Measurements from ENCODE around the gene MIPEP. TPM values are rescaled to one million over a fixed set of nuclear protein-coding genes. Genes with fewer than 3 reads are reported as not detected.

MIPEP gene
- total RNA-seq, 2 donors from 2014 or later: 7.5 to 9.2 TPM

DNA sequence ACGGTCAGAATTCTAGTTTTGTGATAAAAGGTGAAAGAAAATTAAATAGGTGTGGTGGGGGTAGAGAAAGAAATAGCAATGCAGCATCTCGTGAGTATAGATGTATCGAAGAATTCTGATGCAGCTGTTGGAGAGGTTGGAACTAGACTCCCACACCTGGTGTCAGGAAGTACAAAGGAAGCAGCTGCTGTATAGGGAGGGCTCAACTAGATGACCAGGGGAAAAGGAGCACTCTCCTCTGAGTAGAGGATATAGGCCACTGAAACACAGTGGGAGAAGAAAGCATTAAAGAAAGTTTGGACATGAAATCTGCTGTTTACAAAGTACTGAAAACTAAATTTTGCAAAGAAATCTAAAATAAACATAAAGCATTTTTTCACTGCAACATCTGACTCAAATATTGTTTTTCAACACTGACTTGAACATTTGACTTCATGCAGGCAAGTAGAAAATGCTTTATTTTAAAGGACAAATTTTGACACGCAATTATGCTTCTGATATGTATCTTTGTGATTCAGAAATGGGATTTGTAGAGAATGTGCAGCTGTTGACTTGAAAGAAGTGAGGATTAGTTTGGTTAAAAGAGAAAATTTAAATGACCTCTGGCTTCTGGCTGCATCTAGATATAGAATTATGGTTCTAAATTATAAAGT lies 82.2 kb downstream of the MIPEP start:
- Mint-ChIP-seq H3K27ac (peak overlapping the region; percentile 37), H3K36me3 (ENCODE audit: low read depth) (peaks cover 6% of the 10 kb centered on the region), H3K4me1 (peaks cover 7% of the 10 kb centered on the region), H3K4me3 (no peak overlapping the region), H3K27me3 (no peaks in the 10 kb centered on the region)
- H3K9me3 ChIP-seq (ENCODE audit: control insufficient read depth, low read length, poor library complexity, severe bottlenecking): no peaks in the 10 kb centered on the region
- DNase-seq (no peak), ATAC-seq (no peak)

DNA sequence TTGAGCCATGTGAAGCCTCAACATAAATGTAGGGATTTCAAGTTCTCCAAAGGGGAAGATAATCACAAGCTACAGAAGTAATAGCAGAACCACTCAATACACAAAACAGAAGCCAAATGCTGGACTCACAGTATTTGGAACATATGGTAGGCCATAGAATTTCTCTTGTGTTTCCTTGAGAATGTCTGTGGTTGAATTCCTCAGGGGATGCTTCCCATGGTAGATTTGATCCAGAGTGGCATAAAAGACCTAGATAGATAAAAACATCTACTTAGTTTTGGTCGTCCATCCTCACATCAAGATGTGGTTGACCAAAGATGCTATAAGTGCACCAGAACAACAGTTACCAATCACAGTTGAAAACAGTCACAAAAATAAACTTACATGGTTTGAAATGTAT lies 83.4 kb downstream of the MIPEP start:
- Mint-ChIP-seq H3K27ac (no peak overlapping the region), H3K4me3 (no peak overlapping the region), H3K4me1 (peaks cover 11% of the 10 kb centered on the region), H3K27me3 (no peaks in the 10 kb centered on the region), H3K36me3 (ENCODE audit: low read depth) (peaks cover 6% of the 10 kb centered on the region)
- DNase-seq (no peak), ATAC-seq (no peak)
- no peaks in the 10 kb centered on the region for H3K9me3 ChIP-seq (ENCODE audit: control insufficient read depth, low read length, poor library complexity, severe bottlenecking)

DNA sequence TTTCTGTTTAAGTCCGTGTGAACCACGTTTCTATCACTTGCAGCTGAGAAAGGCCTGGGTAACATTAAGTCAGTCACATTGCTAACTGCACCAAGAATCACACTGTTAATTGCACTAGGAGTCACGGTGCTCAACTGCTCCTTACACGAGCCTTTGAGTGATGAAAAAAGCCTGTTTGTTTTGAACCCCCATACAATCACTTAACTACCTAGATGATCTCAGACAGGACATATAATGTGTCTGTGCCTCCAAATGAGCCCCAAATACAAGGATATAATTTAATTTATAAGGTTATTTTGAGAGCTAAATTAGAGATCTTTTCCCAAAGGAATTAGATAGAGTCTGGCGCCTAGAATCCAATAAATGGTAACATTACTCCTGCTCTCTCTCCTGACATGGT lies 84.1 kb downstream of the MIPEP start:
- H3K36me3 Mint-ChIP-seq (ENCODE audit: low read depth): peaks cover 6% of the 10 kb centered on the region
- no peaks in the 10 kb centered on the region for H3K27me3 Mint-ChIP-seq
- H3K4me1 Mint-ChIP-seq: peaks cover 17% of the 10 kb centered on the region
- no peak overlapping the region for H3K4me3 Mint-ChIP-seq
- no peak for DNase-seq
- ATAC-seq: no peak
- no peak overlapping the region for H3K27ac Mint-ChIP-seq
- no peaks in the 10 kb centered on the region for H3K9me3 ChIP-seq (ENCODE audit: control insufficient read depth, low read length, poor library complexity, severe bottlenecking)

DNA sequence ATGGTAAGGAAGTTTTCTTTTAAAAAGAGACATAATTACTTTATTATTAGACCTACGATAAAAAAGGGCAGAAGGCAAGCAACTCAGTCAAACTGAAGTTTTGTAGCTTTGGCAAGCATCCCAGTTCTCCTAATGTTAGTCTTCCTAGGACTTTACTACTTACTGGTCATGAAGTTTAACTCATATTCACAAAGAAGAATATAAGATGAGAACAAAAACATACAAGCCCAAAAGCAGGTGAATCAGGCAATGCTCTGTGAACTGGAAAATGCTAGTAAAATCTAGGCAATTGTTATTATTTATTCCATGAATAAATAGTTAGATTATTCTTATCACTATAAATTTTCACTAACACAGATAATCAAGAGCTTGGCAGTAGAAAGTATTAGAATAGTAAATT lies 85.0 kb downstream of the MIPEP start:
- ATAC-seq: no peak
- no peak overlapping the region for H3K4me3 Mint-ChIP-seq
- peaks cover 6% of the 10 kb centered on the region for H3K36me3 Mint-ChIP-seq (ENCODE audit: low read depth)
- H3K27ac Mint-ChIP-seq: no peak overlapping the region
- H3K4me1 Mint-ChIP-seq: peaks cover 24% of the 10 kb centered on the region
- no peak for DNase-seq
- H3K27me3 Mint-ChIP-seq: no peaks in the 10 kb centered on the region
- no peaks in the 10 kb centered on the region for H3K9me3 ChIP-seq (ENCODE audit: control insufficient read depth, low read length, poor library complexity, severe bottlenecking)

DNA sequence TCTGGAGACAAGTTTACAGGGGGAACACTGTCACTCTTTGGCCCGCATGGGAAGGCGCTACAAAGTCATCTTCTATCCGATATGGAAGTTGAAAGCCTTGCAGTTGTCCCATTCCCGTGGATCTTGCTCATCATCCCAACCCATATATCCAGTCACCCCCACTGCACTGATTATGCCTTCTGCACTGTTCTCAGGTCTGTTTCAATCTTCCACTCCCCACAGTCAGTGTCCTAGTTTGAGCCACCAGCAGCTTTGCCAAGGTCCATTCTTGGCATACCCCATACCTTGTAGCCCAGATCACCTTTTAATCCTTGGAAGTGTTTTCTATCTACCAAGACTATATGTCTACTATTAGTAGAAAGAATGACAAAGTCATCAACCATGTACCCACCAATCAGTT lies 88.1 kb downstream of the MIPEP start:
- H3K27me3 Mint-ChIP-seq: no peaks in the 10 kb centered on the region
- peaks cover 11% of the 10 kb centered on the region for H3K36me3 Mint-ChIP-seq (ENCODE audit: low read depth)
- H3K4me3 Mint-ChIP-seq: no peak overlapping the region
- H3K27ac Mint-ChIP-seq: peak overlapping the region; percentile 51
- H3K9me3 ChIP-seq (ENCODE audit: control insufficient read depth, low read length, poor library complexity, severe bottlenecking): no peaks in the 10 kb centered on the region
- DNase-seq (no peak), ATAC-seq (no peak)
- peaks cover 29% of the 10 kb centered on the region for H3K4me1 Mint-ChIP-seq

DNA sequence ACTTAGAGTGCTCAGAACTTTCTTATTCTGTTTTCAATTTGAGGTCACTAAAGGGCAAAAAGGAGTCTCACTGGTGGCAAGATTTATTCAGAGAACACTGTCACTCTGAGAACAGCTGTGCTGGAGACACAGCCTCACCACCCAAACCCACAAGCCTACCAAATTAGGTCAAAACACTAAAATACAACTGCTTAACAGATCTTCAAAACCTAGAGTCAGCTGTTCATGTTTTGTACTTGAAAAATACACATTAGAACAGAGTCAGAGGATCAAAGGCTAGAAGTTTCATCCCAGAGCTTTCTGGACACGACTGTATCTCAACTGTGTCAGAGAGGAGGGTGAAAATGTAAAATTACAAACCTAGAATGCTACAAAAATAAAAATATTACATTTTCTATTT lies 89.3 kb downstream of the MIPEP start:
- ATAC-seq: peak; percentile 94

DNA sequence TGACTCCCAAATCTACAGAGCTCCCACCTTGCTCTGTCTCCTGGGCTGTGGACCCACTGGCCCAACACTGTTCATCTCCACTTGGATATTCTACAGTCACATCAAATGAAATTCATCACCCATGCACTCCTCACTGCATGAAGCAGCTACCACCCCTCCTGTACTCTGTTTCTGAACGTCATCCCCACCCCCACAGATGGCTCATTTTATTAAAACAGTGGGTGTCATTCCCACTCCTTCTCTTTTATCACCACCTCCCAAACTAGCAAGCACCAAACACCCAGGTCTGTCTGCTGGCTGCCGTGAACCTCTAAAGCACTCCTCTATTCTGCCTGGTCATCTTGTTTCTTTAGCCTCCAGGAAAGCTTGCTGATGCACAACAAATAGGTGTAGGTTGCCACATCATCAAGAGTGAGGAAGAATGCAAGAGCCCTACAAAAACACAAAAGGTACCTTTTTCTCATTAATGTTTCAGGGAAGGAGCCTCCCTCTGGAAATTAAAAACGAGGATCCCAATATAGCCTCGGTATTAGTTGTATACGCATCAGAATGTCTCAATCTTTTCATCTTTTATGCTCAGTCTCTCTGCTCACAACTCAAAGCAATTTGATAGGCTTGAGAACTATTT lies 91.8 kb downstream of the MIPEP start:
- H3K27me3 Mint-ChIP-seq: no peaks in the 10 kb centered on the region
- peak overlapping the region; percentile 61 for H3K27ac Mint-ChIP-seq
- no peaks in the 10 kb centered on the region for H3K9me3 ChIP-seq (ENCODE audit: control insufficient read depth, low read length, poor library complexity, severe bottlenecking)
- ATAC-seq: no peak
- DNase-seq: no peak
- H3K4me3 Mint-ChIP-seq: peak overlapping the region; percentile 22
- H3K4me1 Mint-ChIP-seq: peaks cover 30% of the 10 kb centered on the region
- H3K36me3 Mint-ChIP-seq (ENCODE audit: low read depth): peaks cover 8% of the 10 kb centered on the region

More for the DNA sequence above, 89.3 kb downstream of the MIPEP start:
- DNase-seq: no peak
- H3K4me1 Mint-ChIP-seq: peaks cover 29% of the 10 kb centered on the region
- H3K27ac Mint-ChIP-seq: peak overlapping the region; percentile 86
- H3K27me3 Mint-ChIP-seq: no peaks in the 10 kb centered on the region
- H3K36me3 Mint-ChIP-seq (ENCODE audit: low read depth): peaks cover 9% of the 10 kb centered on the region
- no peaks in the 10 kb centered on the region for H3K9me3 ChIP-seq (ENCODE audit: control insufficient read depth, low read length, poor library complexity, severe bottlenecking)
- peak overlapping the region; percentile 53 for H3K4me3 Mint-ChIP-seq

DNA sequence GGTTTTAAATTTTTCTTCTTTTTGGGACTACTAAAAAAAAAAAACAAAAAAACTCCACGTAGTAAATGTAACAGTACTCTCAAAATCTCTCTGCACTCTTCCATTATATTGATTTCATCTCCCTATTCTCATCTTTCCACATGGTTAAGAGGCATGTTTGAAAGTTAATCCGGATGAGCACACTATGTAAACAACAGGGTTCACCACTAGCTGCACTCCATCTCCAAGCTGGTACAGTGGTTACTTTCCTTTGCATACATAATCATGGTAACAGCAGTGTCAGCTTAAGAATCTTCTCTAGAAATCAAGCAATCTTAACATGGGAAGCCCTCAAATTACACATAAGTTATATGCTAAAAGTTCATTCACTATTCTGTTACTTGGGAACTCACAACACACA lies 92.6 kb downstream of the MIPEP start:
- ATAC-seq: no peak
- no peak for DNase-seq
- H3K27ac Mint-ChIP-seq: no peak overlapping the region
- H3K4me3 Mint-ChIP-seq: no peak overlapping the region
- no peaks in the 10 kb centered on the region for H3K9me3 ChIP-seq (ENCODE audit: control insufficient read depth, low read length, poor library complexity, severe bottlenecking)
- H3K27me3 Mint-ChIP-seq: no peaks in the 10 kb centered on the region
- peaks cover 8% of the 10 kb centered on the region for H3K36me3 Mint-ChIP-seq (ENCODE audit: low read depth)
- H3K4me1 Mint-ChIP-seq: peaks cover 30% of the 10 kb centered on the region

DNA sequence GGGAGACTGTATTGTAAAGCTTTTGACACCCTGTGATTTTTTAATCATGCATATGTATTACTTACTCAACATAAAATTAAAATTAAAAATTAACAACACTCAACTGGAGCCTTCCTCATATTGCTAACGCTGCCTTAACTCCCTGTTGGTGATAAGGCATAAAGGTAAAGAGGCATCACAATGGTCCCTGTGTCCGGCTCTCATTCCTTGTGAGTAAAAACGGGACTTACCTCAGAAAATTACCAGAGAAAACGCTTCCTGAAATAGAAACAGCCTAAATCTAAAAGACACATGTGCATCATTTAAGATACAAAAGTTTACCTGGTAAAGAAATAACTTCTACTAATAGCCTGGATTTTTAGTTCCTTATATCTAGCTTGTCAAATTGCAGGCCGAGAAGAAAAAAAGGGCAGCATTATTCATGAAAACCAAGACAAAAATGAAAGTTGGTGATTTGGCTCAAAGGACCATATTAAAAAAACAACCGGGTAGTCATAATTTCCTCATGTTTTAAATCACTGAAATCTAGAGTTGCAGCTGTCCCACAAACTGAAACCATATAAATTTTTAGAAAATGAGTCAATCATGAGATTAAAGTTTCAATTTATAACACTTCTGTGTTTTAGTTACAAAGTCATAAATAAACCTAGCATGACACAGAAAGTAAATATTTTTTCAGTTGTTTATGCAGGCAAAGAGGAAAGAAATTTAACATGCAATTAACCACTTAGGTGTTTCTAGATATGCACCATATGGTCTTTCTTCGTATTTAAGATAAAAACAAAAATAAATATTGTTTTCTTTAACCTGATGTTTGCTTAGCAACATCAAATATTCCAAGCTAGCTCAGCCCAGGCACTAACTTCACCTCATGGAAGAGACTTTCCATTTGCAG lies 94.7 kb downstream of the MIPEP start:
- peak overlapping the region; percentile 12 for H3K4me3 Mint-ChIP-seq
- H3K9me3 ChIP-seq (ENCODE audit: control insufficient read depth, low read length, poor library complexity, severe bottlenecking): no peaks in the 10 kb centered on the region
- H3K36me3 Mint-ChIP-seq (ENCODE audit: low read depth): peaks cover 8% of the 10 kb centered on the region
- H3K4me1 Mint-ChIP-seq: peaks cover 13% of the 10 kb centered on the region
- no peak for ATAC-seq
- no peak for DNase-seq
- H3K27ac Mint-ChIP-seq: no peak overlapping the region
- no peaks in the 10 kb centered on the region for H3K27me3 Mint-ChIP-seq

DNA sequence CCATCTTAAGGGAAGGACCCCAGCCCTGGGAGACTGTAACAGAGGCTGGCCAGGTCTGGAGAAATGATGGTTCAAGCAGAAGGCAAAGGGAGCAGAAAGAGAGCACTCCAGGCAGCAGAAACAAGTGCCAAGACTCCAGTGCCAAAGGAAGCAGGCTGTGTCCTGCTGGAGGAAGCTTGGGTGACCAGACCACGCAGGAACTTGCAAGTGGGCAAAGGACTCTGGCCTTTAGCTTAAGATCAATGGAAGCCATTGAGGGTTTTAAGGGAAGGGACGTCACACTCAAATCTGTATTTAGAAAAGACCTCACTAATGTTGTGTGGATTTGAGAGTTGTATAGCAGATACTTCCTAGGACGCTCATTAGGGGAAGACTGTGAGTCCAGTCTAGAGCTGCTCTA lies 95.5 kb downstream of the MIPEP start:
- DNase-seq (no peak), ATAC-seq (no peak)
- H3K4me3 Mint-ChIP-seq: peak overlapping the region; percentile 56
- H3K4me1 Mint-ChIP-seq: peaks cover 12% of the 10 kb centered on the region
- peaks cover 8% of the 10 kb centered on the region for H3K36me3 Mint-ChIP-seq (ENCODE audit: low read depth)
- no peaks in the 10 kb centered on the region for H3K9me3 ChIP-seq (ENCODE audit: control insufficient read depth, low read length, poor library complexity, severe bottlenecking)
- no peaks in the 10 kb centered on the region for H3K27me3 Mint-ChIP-seq
- no peak overlapping the region for H3K27ac Mint-ChIP-seq

DNA sequence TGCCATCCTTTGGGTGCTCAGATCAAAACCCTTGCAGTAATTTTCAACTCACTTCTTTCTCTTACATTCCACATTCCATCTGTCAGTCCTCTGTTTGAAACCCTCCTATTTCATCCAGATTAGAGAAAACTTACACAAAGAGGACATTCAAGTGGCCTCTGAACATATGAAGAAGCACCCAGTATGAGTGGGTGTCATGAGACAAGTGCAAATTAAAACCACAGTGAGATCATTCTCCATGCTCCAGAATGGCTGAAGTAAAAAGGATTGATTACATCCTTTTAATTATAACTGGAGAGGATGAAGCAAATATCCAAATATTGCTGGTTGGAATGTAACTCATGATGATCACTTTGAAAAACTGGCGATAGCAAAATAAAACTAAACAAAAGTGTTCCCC lies 96.5 kb downstream of the MIPEP start:
- Mint-ChIP-seq H3K36me3 (ENCODE audit: low read depth) (peaks cover 6% of the 10 kb centered on the region), H3K4me3 (no peak overlapping the region), H3K4me1 (peaks cover 12% of the 10 kb centered on the region), H3K27ac (no peak overlapping the region), H3K27me3 (no peaks in the 10 kb centered on the region)
- ATAC-seq (no peak), DNase-seq (no peak)
- no peaks in the 10 kb centered on the region for H3K9me3 ChIP-seq (ENCODE audit: control insufficient read depth, low read length, poor library complexity, severe bottlenecking)

DNA sequence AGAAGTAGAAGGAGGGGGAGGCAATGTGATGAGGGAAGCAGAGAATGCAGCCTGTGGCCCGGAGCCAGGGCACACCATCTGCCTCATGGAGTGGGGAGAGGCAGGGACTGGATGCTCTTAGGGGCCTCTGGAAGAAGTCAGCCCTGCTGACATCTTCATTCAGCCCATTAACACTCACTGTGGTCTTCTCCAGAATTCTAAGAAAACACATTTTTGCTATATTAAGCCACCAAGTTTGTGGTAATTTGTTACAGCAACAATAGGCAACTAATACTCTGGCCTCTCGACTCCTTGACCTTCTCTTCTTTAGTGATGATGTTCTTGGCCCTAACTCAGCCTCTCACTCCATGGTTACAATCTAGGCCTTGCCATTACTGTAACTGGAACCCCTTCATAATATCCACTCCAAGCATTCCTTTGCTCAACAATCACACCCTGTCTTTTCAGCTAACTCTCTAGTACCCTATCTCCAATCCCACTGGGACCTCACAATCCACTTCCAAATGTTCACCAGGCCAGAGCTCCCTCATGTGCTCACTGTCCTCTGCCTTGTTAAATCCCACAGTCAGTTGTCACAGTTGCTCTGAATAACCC lies 98.5 kb downstream of the MIPEP start:
- no peak for ATAC-seq
- H3K27me3 Mint-ChIP-seq: no peaks in the 10 kb centered on the region
- H3K27ac Mint-ChIP-seq: no peak overlapping the region
- DNase-seq: no peak
- peaks cover 3% of the 10 kb centered on the region for H3K4me1 Mint-ChIP-seq
- H3K36me3 Mint-ChIP-seq (ENCODE audit: low read depth): no peaks in the 10 kb centered on the region
- H3K9me3 ChIP-seq (ENCODE audit: control insufficient read depth, low read length, poor library complexity, severe bottlenecking): no peaks in the 10 kb centered on the region
- no peak overlapping the region for H3K4me3 Mint-ChIP-seq

Measured in T-helper 17 cell (primary cell).